GM12878 (cell line): Measurements from ENCODE around the gene CMTM4. TPM values are rescaled to one million over a fixed set of nuclear protein-coding genes. Genes with fewer than 3 reads are reported as not detected.

Experiments
- ATAC-seq: fragments of 200-7000 bp; cut with Tn5 transposase; 3 replicates; pipeline ENCODE4 v1.9.1; 2020; ENCODE audit warnings: mild to moderate bottlenecking, moderate library complexity
- BruUV-seq: library from RNA; stranded (reverse); fragments of 400-500 nt; replicated peaks from 2 replicates; lab custom pipeline; 2021; lab: Mats Ljungman, UMichigan
- CTCF ChIA-PET: fragments of 300-600 bp; sonication (Branson Sonifier 250); formaldehyde crosslinking; extraction: SDS; loops from one replicate; lab custom pipeline; 2021; ENCODE audit warnings: inconsistent platforms; lab: Yijun Ruan, JAX
- POLR2A ChIA-PET: fragments of 350-600 bp; formaldehyde crosslinking; extraction: SDS; loops from one replicate; lab custom pipeline; 2021; ENCODE audit warnings: inconsistent platforms; lab: Charles Lee
- RAD21 ChIA-PET: fragments of 300-600 bp; sonication (Branson Sonifier 250); formaldehyde crosslinking; loops from one replicate; lab custom pipeline; 2023; ENCODE audit warnings: antibody characterized with exemption; ENCODE audit not compliant: unreplicated experiment; lab: Charles Lee
- SMC1A ChIA-PET: fragments of 300-600 bp; sonication (Branson Sonifier 250); formaldehyde crosslinking; loops from one replicate; lab custom pipeline; 2023; ENCODE audit not compliant: unreplicated experiment, uncharacterized antibody; lab: Charles Lee
- DNase-seq: peaks from one replicate; pipeline ENCODE4 v3.0.0-alpha.2; 2011; ENCODE audit warnings: low read depth, low spot score
- FAIRE-seq: peaks from 3 replicates; lab custom pipeline; 2011; peaks lifted over from hg19 to GRCh38; lab: Jason Lieb, UNC
- H2AFZ ChIP-seq: 2 replicates; pipeline ENCODE4 v1.6.0; 2011; ENCODE audit warnings: low read depth, low read length, control low read depth; ENCODE audit not compliant: control insufficient read depth
- H3K27ac ChIP-seq: 2 replicates; pipeline ENCODE4 v1.5.1; 2011; ENCODE audit warnings: control low read depth; ENCODE audit not compliant: control insufficient read depth, insufficient read depth
- H3K27me3 ChIP-seq, 2 experiments: replicated peaks in 1 of 2; 2 replicates each; pipeline versions ENCODE4 v1.6.0 to v1.6.1; 2011; ENCODE audit warnings: low read length in 1 of 2; ENCODE audit not compliant: control insufficient read depth in 2 of 2, insufficient read depth in 2 of 2
- H3K36me3 ChIP-seq, 2 experiments: 2 replicates each; pipeline ENCODE4 v1.5.1; 2011; ENCODE audit warnings: low read length in 1 of 2; ENCODE audit not compliant: control insufficient read depth in 2 of 2, insufficient read depth in 2 of 2
- H3K4me1 ChIP-seq: 2 replicates; pipeline ENCODE4 v1.6.1; 2011; ENCODE audit warnings: mild to moderate bottlenecking, low read length, moderate library complexity, mixed read lengths; ENCODE audit not compliant: control insufficient read depth, insufficient read depth
- H3K4me2 ChIP-seq: 2 replicates; pipeline ENCODE4 v1.6.0; 2011; ENCODE audit warnings: control low read depth; ENCODE audit not compliant: control insufficient read depth, insufficient read depth
- H3K4me3 ChIP-seq: fragments of 200-600 bp; sonication (generic); 2 replicates; pipeline ENCODE4 v1.5.1; 2016
- H3K79me2 ChIP-seq: 2 replicates; pipeline ENCODE4 v1.6.0; 2011; ENCODE audit warnings: low read length; ENCODE audit not compliant: control insufficient read depth, insufficient read depth
- H3K9ac ChIP-seq: 2 replicates; pipeline ENCODE4 v1.8.0; 2011; ENCODE audit warnings: low read length, control low read depth, mixed read lengths; ENCODE audit not compliant: control insufficient read depth, insufficient read depth
- H3K9me3 ChIP-seq: replicated peaks from 3 replicates; pipeline ENCODE4 v1.5.1; 2011; ENCODE audit warnings: mild to moderate bottlenecking, low read length; ENCODE audit not compliant: control insufficient read depth, insufficient read depth
- H4K20me1 ChIP-seq: 2 replicates; pipeline ENCODE4 v1.6.0; 2011; ENCODE audit not compliant: control insufficient read depth, insufficient read depth
- CBX3 ChIP-seq: fragments of 200-600 bp; sonication (generic); IDR thresholded peaks from 2 replicates; pipeline ENCODE4 v1.6.1; 2016; ENCODE audit warnings: low read depth, borderline replicate concordance
- E4F1 ChIP-seq: fragments of 450-650 bp; IDR thresholded peaks from 2 replicates; pipeline ENCODE4 v1.6.1; 2018; ENCODE audit warnings: borderline replicate concordance, mild to moderate bottlenecking; ENCODE audit not compliant: partially characterized antibody
- ELK1 ChIP-seq: IDR thresholded peaks from 2 replicates; pipeline ENCODE4 v1.6.1; 2012; ENCODE audit warnings: low read depth, low read length, improper control_type of control experiment
- GABPA ChIP-seq: IDR thresholded peaks from 2 replicates; pipeline ENCODE4 v1.6.1; 2014; ENCODE audit warnings: antibody characterized with exemption, low read depth, mild to moderate bottlenecking, inconsistent platforms
- MEF2A ChIP-seq: IDR thresholded peaks from 2 replicates; pipeline ENCODE4 v1.6.1; 2011; ENCODE audit warnings: low read depth, mild to moderate bottlenecking, low read length, moderate library complexity; ENCODE audit not compliant: insufficient read depth
- MTA3 ChIP-seq: IDR thresholded peaks from 2 replicates; pipeline ENCODE4 v1.6.1; 2012; ENCODE audit warnings: low read length, inconsistent platforms, borderline replicate concordance
- NBN ChIP-seq: fragments of 450-650 bp; IDR thresholded peaks from 2 replicates; pipeline ENCODE4 v1.6.1; 2016
- PKNOX1 ChIP-seq: fragments of 450-650 bp; IDR thresholded peaks from 2 replicates; pipeline ENCODE4 v1.6.1; 2016; ENCODE audit warnings: mild to moderate bottlenecking
- POLR2A ChIP-seq: IDR thresholded peaks from 2 replicates; pipeline ENCODE4 v1.6.1; 2011; ENCODE audit warnings: low read depth, mild to moderate bottlenecking, low read length
- RELA ChIP-seq: fragments of 450-650 bp; IDR thresholded peaks from 2 replicates; pipeline ENCODE4 v1.8.0; 2014; ENCODE audit warnings: borderline replicate concordance; ENCODE audit not compliant: partially characterized antibody
- SMAD5 ChIP-seq: IDR thresholded peaks from 2 replicates; pipeline ENCODE4 v1.6.1; 2016; ENCODE audit warnings: antibody characterized with exemption, low read depth
- WGBS: methylation state at CpG from one replicate; pipeline ENCODE4 v1.1.6; 2016; ENCODE audit warnings: low lambda C conversion rate; ENCODE audit not compliant: insufficient replicate concordance, insufficient coverage; ENCODE audit errors: missing lambda C conversion rate; 5-methylcytosine and 5-hydroxymethylcytosine counted together
- in situ Hi-C: fragments of 300-500 bp; cut with MboI; formaldehyde crosslinking; loops from 9 replicates; pipeline ENCODE4 v1.14.3; 2018; ENCODE audit warnings: mixed read lengths
- intact Hi-C: fragments of 100-400 bp; cut with micrococcal nuclease; formaldehyde crosslinking; loops from one replicate; pipeline ENCODE4 v1.14.2; 2022; ENCODE audit not compliant: unreplicated experiment
- polyA plus RNA-seq, 11 experiments: library from polyadenylated mRNA; depleted of rRNA in 4 of 11; unstranded in 6 of 11; stranded (reverse) in 5 of 11; fragments of >200 nt; fragmentation: Nextera tagmentation in 4 of 11; fragmentation: Illumina TruSeq in 1 of 11; extraction: Ambion mirVana in 4 of 11; extraction: Trizol in 1 of 11; gene quantifications; 1 replicate in 1 of 11; 2 replicates in 10 of 11; pipeline versions ENCODE4 v1.2.1 to v1.2.3, GENCODE V29; 2011 to 2016; ENCODE audit warnings: inconsistent platforms in 2 of 11, missing spikeins in 2 of 11, low read depth in 1 of 11
- total RNA-seq, 4 experiments: library from RNA; depleted of rRNA in 3 of 4; stranded (reverse); fragments of >200 nt in 3 of 4; fragmentation: Illumina TruSeq in 1 of 4; extraction: Trizol in 1 of 4; gene quantifications; 2 replicates each; pipeline versions ENCODE4 v1.2.1 to v1.2.3, GENCODE V29; 2013 to 2021

Gene CMTM4
- total and polyA plus RNA-seq, 10 of the 15 experiments (the other 5 are each of a cell fraction or from before 2014, with no cell fraction given) = 0.02 to 0.43 (median 0.15) TPM; not detected in 2

GRCh38 chr16:66653581-66654350 is 42.8 kb downstream of the CMTM4 start:
- no peak overlapping the region for H2AFZ ChIP-seq
- no peak overlapping the region for H3K4me3 ChIP-seq
- ChIA-PET RAD21 (no interaction called here), CTCF (interaction anchor here (0.6 to 3.8 kb wide), 5 partner anchors 8 to 90 kb away, joined by 3 to 35 read pairs (median 4); no protein-coding TSS in a partner anchor), SMC1A (no interaction called here), POLR2A (no interaction called here)
- ATAC-seq (no peak), DNase-seq (no peak), FAIRE-seq (no peak)
- H3K79me2 ChIP-seq = no peaks in the 10 kb centered on the region
- H3K27ac ChIP-seq = no peak overlapping the region
- in situ Hi-C loops = no loop called here
- H3K27me3 ChIP-seq = no peaks in the 10 kb centered on the region; a peak in 1 of 4 replicates
- no peaks in the 10 kb centered on the region for H3K9me3 ChIP-seq
- no peak for TF ChIP-seq CBX3
- no peak overlapping the region for H3K9ac ChIP-seq
- H3K36me3 ChIP-seq = no peaks in the 10 kb centered on the region
- H4K20me1 ChIP-seq = no peaks in the 10 kb centered on the region
- WGBS = 24% methylated on average over 6 of the region's 6 CpGs
- H3K4me1 ChIP-seq = no peaks in the 10 kb centered on the region
- H3K4me2 ChIP-seq = no peak overlapping the region
- BruUV-seq = no TSS peak
- intact Hi-C loops = no loop called here

- no TSS peak for BruUV-seq
- no peaks in the 10 kb centered on the region for H3K79me2 ChIP-seq
- SMC1A ChIA-PET = no interaction called here
- FAIRE-seq = no peak
- ATAC-seq = no peak
- H3K4me3 ChIP-seq = no peak overlapping the region
- no peaks in the 10 kb centered on the region for H3K9me3 ChIP-seq
- H3K36me3 ChIP-seq = no peaks in the 10 kb centered on the region
- CTCF ChIA-PET = interaction anchor here (0.6 to 3.8 kb wide), 7 partner anchors 9 to 89 kb away, joined by 3 to 35 read pairs (median 4); no protein-coding TSS in a partner anchor
- no peak overlapping the region for H2AFZ ChIP-seq
- no peak overlapping the region for H3K27ac ChIP-seq
- H3K4me2 ChIP-seq = no peak overlapping the region
- no peaks in the 10 kb centered on the region for H3K4me1 ChIP-seq
- intact Hi-C loops (no loop called here), in situ Hi-C loops (no loop called here)
- POLR2A ChIA-PET = no interaction called here
- DNase-seq = no peak
- H3K9ac ChIP-seq = no peak overlapping the region
- H4K20me1 ChIP-seq = no peaks in the 10 kb centered on the region
- WGBS = 33% methylated on average over 7 of the region's 7 CpGs
- no peaks in the 10 kb centered on the region; a peak in 1 of 4 replicates for H3K27me3 ChIP-seq
- RAD21 ChIA-PET = no interaction called here
- TF ChIP-seq RELA (no peak), E4F1 (no peak), GABPA (no peak), NBN (no peak), ELK1 (no peak), SMAD5 (no peak), MTA3 (no peak), MEF2A (no peak), PKNOX1 (no peak), POLR2A (no peak)
These were observed 43.7 kb downstream of the CMTM4 start for GRCh38 chr16:66652661-66653360.
